Fibroblast of upper back skin (primary cell): Measurements from ENCODE around the gene TEX44.
"Not testable (repeated sequence)": the region's sequence is repeated elsewhere in the genome, so short reads cannot be mapped to it uniquely, and the experiment has no call there.

Experiments
- DNase-seq: peaks from one replicate; pipeline ENCODE4 v3.0.0-alpha.2; 2013

The TEX44 gene

DNA sequence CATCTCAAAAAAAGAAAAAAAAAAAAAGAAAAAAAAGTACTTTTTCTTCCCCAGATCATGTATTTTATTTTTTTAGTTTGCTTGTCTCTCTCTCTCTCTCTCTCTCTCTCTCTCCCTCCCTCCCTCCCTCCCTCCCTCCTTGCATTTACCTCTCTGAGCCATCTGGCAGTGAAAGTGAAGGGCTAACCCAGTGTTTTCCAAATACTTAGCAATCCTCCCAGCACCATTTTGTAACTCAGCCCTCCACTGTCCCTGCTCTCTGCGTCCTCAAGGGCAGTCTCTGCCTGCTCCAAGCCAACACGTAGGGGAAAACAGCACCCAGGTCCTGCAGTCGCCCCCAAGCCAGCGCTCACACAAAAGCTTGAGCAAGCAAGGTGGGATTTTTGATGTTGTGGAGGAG, 19.6 kb upstream of the TEX44 start:
- no peak for DNase-seq

DNA sequence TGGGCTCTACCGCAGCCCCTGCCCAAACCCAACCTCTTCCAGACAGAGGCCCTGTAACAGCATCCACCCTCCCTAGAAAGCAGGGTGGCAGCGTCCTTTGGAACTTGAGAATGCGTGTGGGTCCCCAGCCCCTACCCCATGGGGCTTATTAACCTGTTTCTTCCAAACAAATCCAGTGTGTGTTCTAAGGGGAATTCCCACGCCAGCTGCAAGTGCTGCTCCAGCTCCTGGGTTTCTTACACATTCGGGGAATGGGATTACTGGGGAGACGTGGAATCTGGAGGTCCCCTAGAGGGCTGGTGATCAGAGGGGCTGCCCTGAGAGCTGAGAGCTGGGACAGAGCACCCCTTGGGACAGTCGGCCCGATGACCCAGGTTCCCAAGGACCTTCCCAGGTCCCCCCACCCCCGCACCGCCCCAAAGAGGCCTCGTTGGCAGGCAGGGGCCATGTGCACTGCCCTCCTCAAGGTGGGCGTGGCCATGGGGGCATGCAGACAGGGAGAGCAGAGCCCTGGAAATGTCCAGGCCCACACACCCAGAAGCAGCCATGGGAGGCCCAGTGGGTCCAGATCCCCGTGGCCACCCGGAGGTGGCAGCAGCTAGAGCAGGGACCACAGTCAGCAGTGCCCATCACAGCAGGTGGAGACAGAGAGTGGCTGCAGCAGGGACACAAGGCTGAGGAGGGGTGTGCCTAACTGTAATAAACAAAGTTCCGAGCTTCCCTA, 18.8 kb upstream of the TEX44 start:
- DNase-seq, result no peak

DNA sequence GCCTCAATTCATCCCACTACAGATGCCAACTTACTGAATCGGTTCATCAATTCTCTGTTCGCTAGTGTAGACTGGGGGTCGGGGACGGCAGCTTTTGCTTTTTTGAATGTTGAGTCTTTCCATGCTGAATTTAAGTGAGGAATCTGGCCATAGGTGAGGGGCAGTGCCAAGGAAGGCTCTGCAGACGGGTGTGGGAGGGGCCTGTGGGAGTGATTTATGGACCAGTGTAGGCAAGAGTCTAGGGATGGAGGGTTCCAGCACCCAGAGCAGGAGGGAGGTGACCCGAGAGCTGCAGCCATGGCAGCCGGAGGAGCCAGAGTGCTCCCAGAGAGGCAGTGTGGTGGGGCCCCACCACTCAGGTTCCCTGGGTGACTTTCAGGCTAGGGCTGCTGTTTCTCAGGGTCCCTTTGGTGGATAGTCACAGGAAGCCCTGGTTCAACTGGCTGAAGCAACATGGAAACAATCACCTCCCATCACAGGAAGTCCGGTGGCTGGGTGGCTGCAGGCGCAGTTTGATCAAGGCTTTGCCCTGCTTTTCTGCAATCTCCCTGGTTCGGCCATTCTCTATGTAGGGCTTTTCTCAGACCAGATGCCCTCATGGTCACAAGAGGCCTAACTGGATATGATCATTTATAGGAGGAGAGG, 16.9 kb upstream of the TEX44 start:
- DNase-seq, result no peak

DNA sequence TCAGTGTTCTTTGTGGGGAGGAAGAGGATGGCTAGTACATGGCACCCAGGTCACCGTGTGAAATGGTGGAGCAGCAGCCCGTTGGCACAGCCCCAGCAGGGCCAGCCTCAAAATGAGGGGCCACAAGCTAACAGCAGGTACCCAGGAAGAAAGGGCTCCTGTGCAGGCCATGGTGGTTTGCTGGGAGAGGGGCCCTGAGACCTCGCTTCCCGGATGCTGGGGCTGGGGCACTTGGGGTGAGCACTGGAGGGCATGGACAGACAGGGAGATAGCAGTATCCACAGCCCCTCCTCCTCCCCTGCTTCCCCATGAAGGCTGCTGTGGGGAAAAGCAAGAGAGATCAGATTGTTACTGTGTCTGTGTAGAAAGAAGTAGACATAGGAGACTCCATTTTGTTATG, 16.2 kb upstream of the TEX44 start:
- no peak for DNase-seq

DNA sequence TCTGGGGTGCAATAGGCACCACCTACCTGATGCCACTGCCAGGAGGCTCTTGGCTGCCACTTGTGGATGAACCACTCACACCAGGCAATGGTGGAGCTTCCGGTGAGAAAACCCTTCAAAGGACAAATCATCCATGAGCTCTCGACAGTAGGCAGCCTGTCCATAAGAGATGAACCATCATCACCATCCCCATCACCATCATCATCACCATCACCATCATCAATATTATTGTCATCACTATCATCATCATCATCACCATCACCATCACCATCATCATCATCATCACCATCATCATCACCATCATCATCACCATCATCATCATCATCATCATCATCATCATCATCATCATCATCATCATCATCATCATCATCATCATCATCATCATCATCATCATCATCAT, 14.0 kb upstream of the TEX44 start:
- not testable (repeated sequence) for DNase-seq

DNA sequence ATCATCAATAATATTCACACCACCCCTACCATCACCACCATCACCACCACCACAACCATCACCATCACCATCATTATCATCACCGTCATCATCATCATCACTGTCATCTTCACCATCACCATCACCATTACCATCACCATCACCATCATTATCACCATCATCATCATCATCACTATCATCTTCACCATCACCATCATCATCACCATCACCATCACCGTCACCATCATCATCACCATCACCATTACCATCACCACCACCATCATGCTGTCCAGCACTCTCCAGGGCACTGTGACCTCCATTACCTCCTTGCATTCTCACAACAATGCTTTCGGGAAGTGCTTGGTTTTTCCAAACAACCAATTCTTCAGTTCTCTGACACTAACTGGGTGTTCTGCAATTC, 13.1 kb upstream of the TEX44 start:
- no peak for DNase-seq

DNA sequence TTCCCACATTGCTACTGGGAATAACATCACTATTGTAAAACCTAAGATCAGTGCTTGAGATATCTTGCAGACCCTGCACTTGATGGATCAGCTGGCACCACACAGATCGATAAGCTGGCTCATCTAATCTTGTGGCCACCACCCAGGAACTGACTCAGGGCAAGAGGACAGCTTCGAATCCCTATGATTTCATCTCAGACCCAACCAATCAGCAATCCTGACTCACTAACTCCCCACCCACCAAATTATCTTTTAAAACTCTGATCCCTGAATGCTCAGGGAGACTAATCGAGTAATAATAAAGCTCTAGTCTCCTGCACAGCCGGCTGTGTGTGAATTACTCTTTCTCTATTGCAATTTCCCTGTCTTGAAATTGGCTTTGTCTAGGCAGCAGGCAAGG, 11.3 kb upstream of the TEX44 start:
- no peak for DNase-seq

DNA sequence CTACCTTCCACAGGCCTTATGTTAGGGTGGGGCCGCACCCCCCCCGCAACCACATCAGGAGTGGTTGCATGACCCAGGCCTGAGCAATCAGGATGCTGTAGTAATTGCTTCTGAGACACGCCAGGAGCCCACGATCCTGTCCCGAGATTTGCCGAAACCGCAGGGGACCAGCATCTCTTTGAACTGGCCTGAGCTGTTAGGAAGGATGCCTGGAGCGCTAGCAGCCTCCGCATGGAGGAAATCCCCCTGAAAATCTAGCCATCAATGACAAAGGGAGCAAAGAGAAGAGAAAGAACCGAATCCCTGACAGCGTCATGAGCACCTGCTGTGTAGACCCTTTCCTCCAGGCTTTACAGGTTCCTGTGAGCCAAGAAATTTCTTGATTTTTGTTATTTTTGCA, 8.7 kb upstream of the TEX44 start:
- DNase-seq, result no peak

DNA sequence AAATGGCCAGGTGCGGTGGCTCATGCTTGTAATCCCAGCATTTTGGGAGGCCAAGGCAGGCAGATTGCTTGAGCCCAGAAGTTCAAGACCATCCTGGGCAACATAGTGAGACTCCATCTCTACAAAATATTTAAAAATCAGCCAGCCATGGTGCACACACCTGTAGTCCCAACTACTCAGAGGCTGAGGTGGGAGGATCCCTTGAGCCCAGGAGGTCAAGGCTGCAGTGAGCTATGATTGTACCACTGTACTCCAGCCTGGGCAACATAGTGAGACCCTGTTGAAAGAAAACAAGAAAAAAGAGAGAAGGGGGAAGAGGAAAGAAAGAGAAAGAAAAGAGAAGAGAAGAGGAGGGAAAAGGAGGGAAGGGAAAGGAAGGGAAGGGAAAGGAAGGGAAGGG, 4.9 kb upstream of the TEX44 start:
- DNase-seq, result not testable (repeated sequence)

DNA sequence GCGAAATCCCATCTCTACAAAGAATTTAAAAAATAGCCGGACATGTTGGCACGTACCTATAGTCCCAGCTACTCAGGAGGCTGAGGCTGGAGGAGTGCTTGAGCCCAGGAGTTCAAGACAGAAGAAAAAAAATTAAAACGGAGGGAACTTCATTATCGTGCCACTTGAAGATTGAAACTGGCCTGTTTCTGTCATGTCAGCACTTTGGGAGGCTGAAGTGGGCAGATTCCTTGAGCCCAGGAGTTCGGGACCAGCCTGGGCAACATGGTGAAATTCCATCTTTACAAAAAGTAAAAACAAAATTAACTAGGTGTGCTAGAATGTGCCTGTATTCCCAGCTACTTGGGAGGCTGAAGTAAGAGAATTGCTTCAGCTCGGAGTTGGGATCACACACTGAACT, 3.0 kb upstream of the TEX44 start:
- DNase-seq, result no peak

DNA sequence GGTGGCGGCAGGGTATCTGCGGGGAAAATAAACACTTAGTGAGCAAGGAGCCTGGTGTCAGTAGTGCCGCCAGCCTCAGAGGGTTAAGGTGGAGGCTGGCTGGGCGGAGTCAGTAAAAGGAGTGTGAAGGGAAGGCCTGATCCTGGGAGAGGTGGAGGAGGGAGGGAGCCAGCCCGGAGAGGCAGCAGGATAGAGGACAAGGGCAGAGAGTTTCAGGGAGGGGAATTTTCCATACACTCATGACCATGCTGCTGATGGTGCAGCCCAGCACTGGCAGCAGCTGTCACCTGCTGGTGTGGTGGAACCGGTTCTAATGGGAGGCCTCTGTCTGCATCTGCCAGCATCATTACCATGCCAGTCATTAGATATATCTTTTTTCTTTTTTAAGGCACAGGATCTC, 2.0 kb upstream of the TEX44 start:
- DNase-seq, result no peak

DNA sequence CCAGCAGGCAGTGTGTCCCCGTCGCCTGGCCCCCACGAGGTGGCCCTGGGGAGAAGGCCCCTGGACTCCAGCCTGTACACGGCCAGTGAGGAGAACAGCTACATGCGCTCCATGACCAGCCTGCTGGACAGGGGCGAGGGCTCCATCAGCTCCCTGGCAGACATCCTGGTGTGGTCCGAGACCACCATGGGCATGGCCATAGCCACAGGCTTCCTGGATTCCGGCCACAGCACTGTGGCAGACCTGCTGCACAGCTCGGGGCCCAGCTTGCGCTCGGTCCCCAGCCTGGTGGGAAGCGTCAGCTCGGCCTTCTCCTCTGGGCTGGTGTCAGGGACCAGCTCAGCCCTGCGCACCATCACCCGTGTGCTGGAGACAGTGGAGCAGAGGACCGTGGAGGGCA, 1.0 kb downstream of the TEX44 start:
- DNase-seq, result no peak

DNA sequence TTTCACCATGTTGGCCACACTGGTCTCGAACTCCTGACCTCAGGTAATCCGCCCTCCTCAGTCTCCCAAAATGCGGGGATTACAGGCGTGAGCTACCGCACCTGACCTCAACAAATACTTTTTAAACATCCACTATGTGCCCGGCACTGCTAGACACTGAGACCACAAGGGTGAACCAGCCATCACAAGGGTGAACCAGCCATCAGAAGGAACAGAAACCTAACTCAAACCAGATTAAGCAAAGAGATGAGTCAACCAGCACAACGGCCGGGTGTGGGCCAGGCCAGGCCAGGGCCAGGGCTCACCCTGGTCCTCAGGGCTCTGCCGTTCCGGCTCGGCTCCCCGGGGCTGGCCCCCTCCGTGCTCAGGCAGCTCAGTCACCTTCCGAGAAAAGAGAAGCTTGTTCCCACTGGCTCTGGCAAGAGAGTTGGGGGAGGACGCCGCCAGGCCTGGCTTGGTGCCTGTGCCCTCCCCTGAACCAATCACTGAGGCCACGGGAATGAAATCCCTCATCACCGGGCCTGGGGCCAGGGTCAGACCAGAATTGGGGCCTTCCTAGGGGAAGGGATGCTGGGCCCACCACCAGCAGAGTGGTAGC, 4.4 kb downstream of the TEX44 start:
- no peak for DNase-seq

DNA sequence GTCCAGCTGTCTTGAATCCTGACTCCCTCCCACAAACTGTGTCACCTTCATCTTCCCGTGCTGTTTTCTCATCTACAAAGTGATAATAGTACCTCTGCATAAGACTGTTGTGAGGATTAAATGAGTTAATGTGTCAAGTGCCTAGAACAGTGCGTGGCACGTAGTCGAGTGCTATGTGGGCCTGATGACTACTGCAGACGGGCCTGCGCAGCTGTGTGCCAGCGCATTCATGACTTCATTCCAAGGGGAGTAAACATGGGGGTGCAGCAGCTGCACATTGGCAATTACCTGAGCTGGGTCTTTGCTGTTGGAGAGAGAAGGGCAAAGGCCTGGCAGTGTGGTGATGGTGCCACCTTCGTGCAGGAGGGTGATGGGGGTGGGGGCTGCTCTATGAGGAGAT, 5.0 kb downstream of the TEX44 start:
- DNase-seq, result no peak

DNA sequence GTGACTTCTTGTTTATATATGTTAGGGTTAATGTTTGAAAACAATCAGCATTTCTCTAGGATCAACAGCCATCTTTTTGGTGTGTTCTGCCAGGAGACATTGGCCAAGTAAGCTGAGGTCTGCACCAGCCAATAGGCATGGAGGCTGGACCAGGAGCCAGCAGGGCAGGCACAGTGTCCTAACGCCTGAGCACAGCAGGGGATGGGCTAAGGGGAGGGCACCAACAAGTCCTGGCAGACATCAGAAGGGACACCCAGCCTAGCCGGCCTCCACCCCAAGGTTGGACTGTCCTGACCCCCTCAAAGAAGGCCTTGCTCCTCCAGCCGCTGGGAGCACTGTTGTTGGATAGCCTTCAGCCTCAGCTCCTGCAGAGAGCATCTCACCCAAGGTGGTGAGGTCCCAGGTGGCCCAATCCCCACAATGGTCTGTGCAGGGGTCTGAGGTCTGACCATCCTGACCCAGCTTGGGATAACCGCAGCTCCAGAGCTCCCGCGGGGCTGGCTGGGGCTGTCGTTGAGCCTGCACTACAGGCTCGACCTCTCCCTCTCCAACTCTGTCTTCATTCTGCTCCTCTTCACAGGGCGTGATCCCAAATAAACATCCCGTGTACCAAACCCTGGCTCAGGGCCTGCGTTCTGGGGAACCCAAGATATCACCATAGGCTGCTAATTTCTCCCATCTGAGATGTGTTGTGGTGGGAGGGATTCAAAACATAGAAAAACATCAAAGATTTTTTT, 8.1 kb downstream of the TEX44 start:
- no peak for DNase-seq

DNA sequence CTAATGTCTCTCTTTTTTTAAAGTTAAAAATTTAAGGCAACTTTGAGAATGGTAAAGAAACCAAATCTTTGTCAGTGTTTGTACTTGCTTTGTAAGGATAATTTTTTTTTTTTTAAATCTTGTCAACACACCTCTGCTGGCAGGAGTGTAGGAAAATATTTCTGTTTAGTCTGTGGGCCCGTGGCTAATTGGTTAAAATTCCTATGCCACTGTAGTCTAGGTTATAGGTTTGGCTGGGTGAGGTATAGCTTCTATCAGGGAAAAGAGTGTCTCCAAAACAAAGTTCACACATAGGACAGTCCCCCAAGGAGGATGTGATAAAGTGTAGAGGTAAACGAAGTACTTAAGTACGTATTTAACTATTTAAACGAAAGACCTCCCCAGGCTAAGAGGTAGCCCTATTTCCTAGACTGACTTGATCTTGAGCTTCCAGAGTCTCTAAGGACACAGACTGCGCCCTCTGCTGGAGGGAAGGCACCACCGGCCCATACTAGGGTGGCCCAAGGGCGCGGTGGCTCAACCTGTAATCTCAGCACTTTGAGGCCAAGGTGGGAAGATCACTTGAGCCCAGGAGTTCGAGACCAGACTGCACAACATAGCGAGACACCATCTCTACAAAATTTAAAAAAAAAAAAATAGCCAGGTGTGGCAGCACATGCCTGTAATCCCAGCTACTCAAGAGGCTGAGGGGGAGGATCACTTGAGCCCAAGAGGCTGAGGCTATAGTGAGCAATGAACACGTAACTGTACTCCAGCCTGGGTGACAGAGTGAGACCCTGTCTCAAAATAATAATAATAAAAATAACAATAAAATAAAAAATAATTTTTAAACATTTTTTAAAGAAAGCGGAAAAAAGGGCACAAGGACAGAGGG, 8.9 kb downstream of the TEX44 start:
- DNase-seq, result peak; percentile 66

DNA sequence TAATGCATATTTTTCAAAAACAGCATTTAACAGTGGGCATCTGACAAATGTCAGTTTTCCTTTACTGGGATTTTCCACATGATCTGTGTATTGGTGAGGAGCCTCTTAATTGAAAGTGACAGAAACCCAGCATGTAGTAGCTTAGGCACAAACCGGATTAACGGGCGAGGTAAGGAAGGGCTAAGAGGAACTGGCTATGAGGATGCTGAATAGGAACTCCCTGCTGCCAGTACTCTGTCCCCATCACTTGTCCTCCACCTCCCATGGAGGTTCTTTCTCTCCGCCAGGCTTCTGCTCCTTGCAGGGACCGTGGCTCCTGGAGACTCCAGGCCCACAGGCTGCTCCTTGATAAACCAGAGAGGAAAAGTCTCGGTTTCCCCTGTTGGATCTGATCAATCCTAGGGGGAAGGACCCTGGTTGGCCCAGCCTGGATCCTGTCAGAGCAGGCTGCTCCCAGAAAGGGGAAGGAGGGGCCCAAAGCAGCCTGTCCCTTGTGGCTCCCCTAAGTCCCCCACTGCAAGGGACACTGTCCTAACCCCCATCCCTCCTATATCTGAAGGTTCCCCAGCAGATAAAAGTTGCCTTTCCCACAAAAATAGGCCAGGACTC, 10.3 kb downstream of the TEX44 start:
- no peak for DNase-seq

DNA sequence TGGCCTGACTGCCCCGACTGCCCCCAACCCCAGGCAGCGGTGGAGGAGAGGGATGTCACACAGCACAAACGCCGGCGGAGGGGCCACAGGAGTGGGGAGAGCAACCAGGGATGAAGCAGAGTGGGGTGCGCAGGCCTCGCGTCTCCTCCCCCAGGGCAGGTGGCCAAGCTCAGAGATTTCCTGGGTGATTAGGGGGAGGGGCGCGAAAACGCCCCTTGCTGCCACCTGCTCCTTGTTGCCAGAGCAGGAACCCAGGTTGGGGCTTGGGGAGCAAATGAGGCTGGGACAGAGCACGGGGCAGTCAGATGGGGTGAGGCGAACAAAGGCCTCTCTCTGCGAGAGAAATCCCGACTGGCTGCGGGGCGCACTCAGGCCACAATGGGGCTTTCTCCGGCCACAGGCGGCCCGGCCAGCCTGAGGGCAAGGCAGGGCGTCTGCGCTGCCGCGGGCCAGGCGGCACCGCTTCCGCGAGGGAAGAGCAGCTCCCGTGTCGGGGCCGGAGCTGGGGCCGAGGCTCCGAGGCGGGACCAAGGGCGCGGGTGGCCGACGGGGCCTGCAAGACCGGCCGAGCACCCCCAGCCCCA, 11.5 kb downstream of the TEX44 start:
- no peak for DNase-seq

DNA sequence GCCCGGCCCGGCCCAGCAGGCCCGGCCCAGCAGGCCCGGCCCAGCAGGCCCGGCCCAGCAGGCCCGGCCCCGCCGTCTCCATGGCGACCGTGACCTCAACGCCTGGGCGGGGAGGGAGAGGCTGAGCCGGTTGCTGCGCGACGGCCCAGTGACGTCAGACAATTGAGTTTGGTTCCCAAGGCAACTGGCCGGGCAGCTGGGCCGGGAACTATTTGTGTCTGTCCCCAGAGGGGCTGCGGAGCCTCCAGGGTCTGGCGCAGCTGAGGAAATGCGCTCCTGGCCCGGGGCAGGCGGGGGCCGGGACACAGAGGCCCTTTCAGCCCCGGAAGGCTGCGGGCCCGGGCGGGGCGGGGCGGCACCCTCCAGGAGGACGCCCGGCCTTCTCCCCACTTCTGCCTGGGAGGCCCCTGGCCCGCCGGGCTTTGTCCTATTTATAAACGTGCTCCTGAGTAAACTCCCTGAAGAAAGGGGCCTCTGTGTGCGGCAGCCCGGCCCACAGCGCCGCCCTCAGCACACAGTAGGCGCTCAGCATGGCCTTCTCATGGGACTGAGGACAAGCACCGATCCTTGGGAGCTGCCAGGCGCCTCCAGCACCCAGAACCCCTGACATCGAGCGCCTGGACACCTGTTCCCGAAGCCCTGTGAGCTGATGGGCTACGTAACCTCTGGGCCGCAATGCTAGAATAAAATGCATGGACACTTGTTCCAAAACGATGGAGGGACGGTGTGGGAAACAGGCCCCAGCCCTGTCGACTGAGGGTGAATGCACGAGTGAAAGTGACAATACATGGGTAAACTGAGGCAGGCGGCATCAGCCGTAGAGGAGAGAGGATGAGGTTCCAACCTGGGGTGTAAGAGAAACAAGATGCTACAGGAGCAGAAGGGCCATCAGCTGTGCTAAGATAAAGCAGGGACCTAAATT, 12.3 kb downstream of the TEX44 start:
- DNase-seq, result peak; percentile 95

DNA sequence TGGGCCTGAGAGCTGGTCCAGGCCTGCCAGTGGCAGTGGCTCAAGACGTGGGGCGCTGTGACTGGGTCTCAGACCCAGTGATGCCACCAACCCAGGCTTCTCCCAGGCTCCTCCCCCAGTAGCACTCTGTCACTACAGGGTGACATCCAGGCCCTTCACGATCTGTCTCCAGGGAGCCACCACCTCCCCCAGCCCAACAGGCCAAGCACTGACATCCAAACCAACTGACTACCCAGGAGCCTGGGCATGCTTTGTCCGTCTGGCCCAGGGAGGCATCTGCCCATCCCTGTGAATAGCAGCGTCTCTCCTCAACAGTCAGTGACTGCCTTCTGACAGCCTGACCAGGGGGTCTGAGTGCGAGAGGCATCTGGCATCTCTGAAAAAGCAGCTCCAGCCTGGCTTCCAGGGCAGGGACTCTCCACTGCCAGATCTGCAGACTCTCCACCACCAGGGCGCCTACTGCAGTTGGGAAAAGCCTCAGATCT, 13.0 kb downstream of the TEX44 start:
- no peak for DNase-seq

DNA sequence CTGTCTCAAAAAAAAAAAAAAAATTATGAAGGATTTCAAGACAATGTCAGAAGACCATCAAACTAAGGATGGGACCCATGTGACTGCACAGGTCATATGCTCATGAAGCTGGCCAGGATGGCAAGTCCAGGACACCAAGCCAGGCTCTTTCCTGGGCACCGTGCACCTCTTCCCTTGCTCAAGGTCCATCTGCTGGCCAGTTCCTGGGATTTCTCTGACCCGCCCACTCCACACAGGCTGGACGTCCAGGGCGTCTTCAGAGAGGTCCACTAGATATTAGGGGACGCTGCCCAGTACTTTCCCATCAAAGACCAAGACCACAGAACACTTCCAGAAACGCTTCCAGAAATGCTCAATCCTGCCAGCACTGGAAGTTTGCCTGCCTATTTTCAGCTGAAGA, 14.3 kb downstream of the TEX44 start:
- DNase-seq, result no peak
